ENCODE results near the gene SLC17A7. TPM values are rescaled to one million over a fixed set of nuclear protein-coding genes. Genes with fewer than 3 reads are reported as not detected.

SLC17A7 gene
- total and polyA plus RNA-seq, 9 of the 15 experiments (the other 6 are each of a cell fraction or from before 2014, with no cell fraction given) = 1.1 to 15.7 (median 2.4) TPM

GRCh38 chr19:49422407-49423070 is 18.8 kb downstream of the SLC17A7 start (continued):
- TF ChIP-seq SRF (CRISPR knock-in tag; IDR thresholded peaks at IDR 0.05) (peak in 1 of 2 experiments; percentile 47; a peak in 1 of 4 replicates), ARID2 (IDR thresholded peaks at IDR 0.05) (peak; percentile 65; the same call in 1 of the 2 replicates), ETS1 (conservative IDR thresholded peaks at IDR 0.05; ENCODE audit: control insufficient read depth, low read depth, low read length) (peak; percentile 49), CREB3 (tag; conservative IDR thresholded peaks at IDR 0.05; ENCODE audit: low read depth) (peak; percentile 67), HIVEP1 (CRISPR knock-in tag; IDR thresholded peaks at IDR 0.05) (no peak), ZBTB2 (IDR thresholded peaks at IDR 0.05) (peak; percentile 51; the same call in 1 of the 2 replicates), MCM3 (IDR thresholded peaks at IDR 0.05) (no peak), CAMTA2 (CRISPR knock-in tag; conservative IDR thresholded peaks at IDR 0.05) (no peak), ZNF79 (CRISPR knock-in tag; IDR thresholded peaks at IDR 0.05; ENCODE audit: low read depth) (no peak), ZBTB7A (IDR thresholded peaks at IDR 0.05; ENCODE audit: borderline replicate concordance, control insufficient read depth, low read depth, low read length) (peak; percentile 66; the same call in 1 of the 2 replicates), FOXK2 (conservative IDR thresholded peaks at IDR 0.05 in 1 of 2, IDR thresholded peaks at IDR 0.05 in 1 of 2; ENCODE audit: low read depth in 2 of 2) (no peak), CBX1 (IDR thresholded peaks at IDR 0.05; ENCODE audit: low read depth) (peak; percentile 56), TRIM25 (IDR thresholded peaks at IDR 0.05; ENCODE audit: borderline replicate concordance) (0 out of 2 replicates have a peak, but pooled peaks have one; percentile 77), ZNF717 (CRISPR knock-in tag; IDR thresholded peaks at IDR 0.05) (no peak), ASH1L (IDR thresholded peaks at IDR 0.05; ENCODE audit: borderline replicate concordance, low read depth, partially characterized antibody) (peak; percentile 23), CBX3 (IDR thresholded peaks at IDR 0.05; ENCODE audit: borderline replicate concordance in 1 of 2, low read length in 2 of 2) (peak in 1 of 2 experiments; percentile 81; a peak in 1 of 3 replicates)
